Right lung (tissue), 5 donors: ENCODE measurements around the gene BTBD3. TPM values are rescaled to one million over a fixed set of nuclear protein-coding genes. Genes with fewer than 3 reads are reported as not detected.

Source experiments
- DNase-seq, 2 donors: peaks; one replicate each; pipeline ENCODE4 v3.0.0-alpha.2; 2013
- polyA plus RNA-seq, 5 donors: library from polyadenylated mRNA; unstranded; fragments of 120-200 nt; gene quantifications; one replicate each; pipeline versions ENCODE4 v1.2.1 to v1.2.3, GENCODE V29; 2013; ENCODE audit warnings: inconsistent platforms in 1 of 5, low replicate concordance in 1 of 5; ENCODE audit not compliant: insufficient read length in 5 of 5, insufficient read depth in 1 of 5

Gene BTBD3
- polyA plus RNA-seq, 5 donors: 48.2 to 74.5 (median 66.2) TPM

DNA sequence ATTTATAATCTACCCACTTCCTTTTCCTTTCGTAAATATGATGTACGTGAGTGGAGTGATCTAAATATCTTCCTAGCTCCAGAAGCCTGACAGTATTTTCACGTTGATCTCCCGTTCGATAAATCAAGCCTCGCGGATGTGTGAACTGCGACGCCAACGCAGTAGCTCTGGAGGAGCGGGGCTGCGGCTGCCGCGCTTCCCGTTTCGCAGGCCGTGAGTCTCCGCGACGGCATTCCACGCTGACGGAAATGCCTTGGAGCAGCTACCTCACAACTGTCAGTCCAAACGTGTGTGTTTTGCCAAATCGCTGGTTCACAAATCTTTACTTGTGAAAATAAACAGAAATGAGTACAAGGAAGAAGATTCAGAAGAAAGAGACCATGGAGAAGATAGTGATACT, 41.2 kb downstream of the BTBD3 start:
- DNase-seq: no peak

DNA sequence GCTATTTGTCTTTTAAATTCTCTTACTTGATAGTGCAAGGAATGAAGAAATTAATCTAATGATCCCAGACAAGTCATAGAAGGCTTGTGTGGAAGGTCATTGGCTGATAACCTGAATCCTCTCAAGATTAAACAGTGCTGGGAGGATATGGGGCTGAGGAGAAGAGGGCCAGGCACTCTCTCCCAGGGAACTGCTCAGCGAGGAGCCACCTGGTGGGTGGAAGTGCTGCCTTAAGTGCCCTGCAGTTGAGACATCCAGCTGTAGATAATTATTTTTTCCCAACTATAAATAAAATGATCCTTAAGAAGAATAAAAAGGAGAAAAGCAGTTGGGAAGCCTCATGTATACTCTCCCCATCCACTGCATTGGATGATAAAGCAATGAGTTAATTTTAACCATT, 47.9 kb downstream of the BTBD3 start:
- no peak for DNase-seq

DNA sequence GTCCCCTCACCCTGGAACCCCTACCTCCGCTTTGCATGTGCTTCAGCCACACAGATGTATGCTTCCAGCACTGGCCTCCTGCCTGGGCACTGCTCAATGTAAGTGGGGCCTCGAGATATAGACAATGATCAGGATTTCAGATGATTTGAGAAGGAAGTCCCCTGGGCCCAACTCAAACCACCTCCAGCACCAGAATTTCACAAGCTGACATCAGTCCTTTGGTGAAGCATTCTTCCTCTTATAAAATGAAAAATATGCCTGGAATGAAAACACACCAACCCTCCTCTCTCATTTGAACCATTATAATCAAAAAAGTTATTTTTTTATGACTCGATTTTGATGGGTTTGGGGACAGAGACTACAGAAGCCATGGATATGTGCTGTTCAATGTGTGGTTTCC, 48.5 kb downstream of the BTBD3 start:
- DNase-seq: no peak

GRCh38 chr20:11970243-11970836, 52.6 kb downstream of the BTBD3 start:
- DNase-seq: no peak

DNA sequence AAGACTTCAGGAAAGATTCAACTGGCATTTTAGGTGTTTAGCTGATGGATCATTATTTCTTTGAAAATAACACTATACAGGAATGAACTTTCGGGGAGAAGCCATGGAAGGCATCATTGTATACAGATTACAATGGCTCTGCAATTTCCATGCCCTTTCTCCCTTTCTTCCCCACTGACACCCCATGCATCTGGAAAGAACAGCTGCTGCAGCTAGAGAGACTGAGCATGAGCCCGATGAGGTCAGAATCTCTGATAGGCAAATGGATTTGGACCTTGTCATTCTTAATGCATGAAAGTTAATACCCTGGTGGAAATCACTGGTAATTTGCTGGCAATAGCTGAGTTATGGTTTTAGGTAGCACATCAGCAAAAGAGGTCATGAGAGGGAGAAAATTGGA, 54.8 kb downstream of the BTBD3 start:
- DNase-seq: no peak
